ENCODE data around the gene PRDM16. TPM values are rescaled to one million over a fixed set of nuclear protein-coding genes. Genes with fewer than 3 reads are reported as not detected.
A peak's percentile ranks its signal among the peaks of the same experiment; 100 is the strongest.

PRDM16 gene
- total and polyA plus RNA-seq, 2 of the 8 experiments (the other 6 are each of a cell fraction or from before 2014, with no cell fraction given) = 0.39 to 0.43 TPM

GRCh38 chr1:3282186-3282585 lies 213.2 kb downstream of the PRDM16 start:
- Histone ChIP-seq H3K4me2 (ENCODE audit: insufficient read depth in 1 of 2, low read depth in 2 of 2, low read length in 2 of 2) (no peak overlapping the region), H3K4ac (replicated peaks; ENCODE audit: insufficient read length, low read depth, low read length) (no peak overlapping the region), H3K56ac (replicated peaks; ENCODE audit: insufficient read length, low read depth, low read length) (no peak overlapping the region), H3K79me2 (ENCODE audit: control insufficient read depth in 1 of 2, insufficient read depth in 2 of 2, low read length in 2 of 2) (no peaks in the 10 kb centered on the region), H3K36me3 (ENCODE audit: control insufficient read depth in 2 of 4, insufficient read depth in 4 of 4, low read length in 3 of 4) (no peaks in the 10 kb centered on the region), H4K20me1 (replicated peaks in 1 of 2; ENCODE audit: control insufficient read depth in 1 of 2, insufficient read depth in 2 of 2, low read length in 2 of 2) (peaks cover 0 to 2% of the 10 kb centered on the region in 2 experiments), H3K23ac (ENCODE audit: insufficient read length) (no peak overlapping the region), H2BK12ac (ENCODE audit: low read depth, low read length) (no peak overlapping the region), H3K9ac (replicated peaks in 1 of 4; ENCODE audit: extremely low read depth in 1 of 4, low read depth in 3 of 4, low read length in 3 of 4) (no peak overlapping the region), H4K5ac (ENCODE audit: insufficient read length, low read depth, low read length) (no peak overlapping the region), H2BK120ac (replicated peaks; ENCODE audit: low read depth, low read length) (no peak overlapping the region), H3K4me3 (ENCODE audit: extremely low read depth in 1 of 4, insufficient read depth in 2 of 4, low read depth in 3 of 4, low read length in 4 of 4) (no peak overlapping the region), H3K27ac (ENCODE audit: low read depth, low read length) (no peak overlapping the region), H3K4me1 (replicated peaks in 1 of 4; ENCODE audit: control insufficient read depth in 3 of 4, insufficient read depth in 4 of 4, low read length in 3 of 4) (peaks cover 0 to 15% (median 5%) of the 10 kb centered on the region in 4 experiments; a peak in 5 of 7 replicates), H3K14ac (ENCODE audit: insufficient read length) (no peak overlapping the region), H2AK5ac (ENCODE audit: low read depth, low read length) (no peak overlapping the region), H3K18ac (ENCODE audit: extremely low read depth, low read length) (no peak overlapping the region), H2BK15ac (ENCODE audit: low read length) (no peak overlapping the region), H4K91ac (replicated peaks; ENCODE audit: insufficient read length, low read length) (no peak overlapping the region), H4K8ac (ENCODE audit: extremely low read depth, insufficient read depth, low read length) (peak overlapping the region; percentile 38; the same call in 1 of the 2 replicates), H2AFZ (ENCODE audit: low read length) (no peak overlapping the region), H2BK5ac (ENCODE audit: low read depth, low read length) (no peak overlapping the region), H3K27me3 (replicated peaks in 1 of 4; ENCODE audit: control insufficient read depth in 3 of 4, extremely low read depth in 1 of 4, insufficient read depth in 3 of 4, low read length in 3 of 4) (peaks cover 0 to 6% (median 1%) of the 10 kb centered on the region in 4 experiments; a peak in 2 of 7 replicates), H3K9me3 (ENCODE audit: insufficient read depth in 2 of 2, low read depth in 1 of 2, low read length in 1 of 2) (no peaks in the 10 kb centered on the region), H3K79me1 (ENCODE audit: low read depth, low read length) (no peaks in the 10 kb centered on the region), H3K23me2 (ENCODE audit: low read depth, low read length) (no peaks in the 10 kb centered on the region), H2BK20ac (ENCODE audit: low read length) (no peak overlapping the region)
- WGBS, 2 experiments (ENCODE audit: extremely low coverage in 1 of 2, insufficient coverage in 1 of 2, insufficient read length in 1 of 2, insufficient replicate concordance in 2 of 2, low coverage in 1 of 2, low lambda C conversion rate in 2 of 2, missing lambda C conversion rate in 1 of 2) = 86% methylated on average over 8 of the region's 9 CpGs; no CpG with 5 or more reads in 1 of the 2 experiments
- POLR2A ChIA-PET (ENCODE audit: partially characterized antibody) = no interaction called here
- CTCF ChIA-PET (ENCODE audit: partially characterized antibody) = interaction anchor here (0.9 to 5.9 kb wide), 12 partner anchors 9 to 215 kb away, joined by 3 to 32 read pairs (median 4); no protein-coding TSS in a partner anchor
- no peak for TF ChIP-seq SUZ12 (IDR thresholded peaks at IDR 0.05; ENCODE audit: low read length)
- no peak for TF ChIP-seq YY1 (IDR thresholded peaks at IDR 0.05; ENCODE audit: low read depth, low read length)
- TF ChIP-seq SRF (IDR thresholded peaks at IDR 0.05; ENCODE audit: low read depth, low read length) = no peak
- TF ChIP-seq SAP30 (IDR thresholded peaks at IDR 0.05; ENCODE audit: insufficient read depth, insufficient replicate concordance, low read length) = no peak
- TF ChIP-seq KDM4A (IDR thresholded peaks at IDR 0.05; ENCODE audit: low read depth, low read length, severe bottlenecking) = no peak
- no peak for DNase-seq (ENCODE audit: low read depth in 1 of 2, low spot score in 2 of 2)
- no peak for FAIRE-seq

Data from H1 (cell line).